ENCODE measurements around the gene GPR17. TPM values are rescaled to one million over a fixed set of nuclear protein-coding genes. Genes with fewer than 3 reads are reported as not detected.

Gene GPR17
- total RNA-seq, 1 experiment from 2014 or later, result 0.35 TPM

DNA sequence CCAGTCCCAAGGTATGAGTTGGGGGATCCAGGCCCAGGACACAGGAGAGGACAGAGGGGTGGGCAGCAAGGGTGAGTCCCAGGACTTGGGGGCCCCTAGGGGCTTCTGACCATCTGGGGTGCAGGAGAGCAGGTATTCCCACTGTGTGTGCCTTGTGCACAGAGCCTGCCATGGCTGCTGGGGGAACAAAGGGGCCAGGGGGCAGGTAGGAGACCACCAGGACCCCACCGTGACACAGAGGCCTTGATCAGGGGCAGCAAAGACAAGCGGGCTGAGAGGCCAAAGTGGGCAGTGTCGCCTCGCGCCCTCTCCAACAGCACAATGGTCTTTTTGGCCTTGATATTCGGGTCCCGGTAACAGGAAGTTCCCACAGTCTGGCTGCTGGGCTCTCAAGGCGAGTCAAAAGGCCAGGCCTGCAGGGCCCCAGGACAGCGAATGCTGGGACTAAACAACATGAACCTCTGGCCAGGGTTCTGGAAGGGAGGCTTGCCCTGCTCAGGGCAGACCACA is 12.3 kb upstream of the GPR17 start:
- no peak overlapping the region for H3K18ac ChIP-seq (ENCODE audit: insufficient read length, low read depth, low read length)
- TF ChIP-seq, protein P1, sequence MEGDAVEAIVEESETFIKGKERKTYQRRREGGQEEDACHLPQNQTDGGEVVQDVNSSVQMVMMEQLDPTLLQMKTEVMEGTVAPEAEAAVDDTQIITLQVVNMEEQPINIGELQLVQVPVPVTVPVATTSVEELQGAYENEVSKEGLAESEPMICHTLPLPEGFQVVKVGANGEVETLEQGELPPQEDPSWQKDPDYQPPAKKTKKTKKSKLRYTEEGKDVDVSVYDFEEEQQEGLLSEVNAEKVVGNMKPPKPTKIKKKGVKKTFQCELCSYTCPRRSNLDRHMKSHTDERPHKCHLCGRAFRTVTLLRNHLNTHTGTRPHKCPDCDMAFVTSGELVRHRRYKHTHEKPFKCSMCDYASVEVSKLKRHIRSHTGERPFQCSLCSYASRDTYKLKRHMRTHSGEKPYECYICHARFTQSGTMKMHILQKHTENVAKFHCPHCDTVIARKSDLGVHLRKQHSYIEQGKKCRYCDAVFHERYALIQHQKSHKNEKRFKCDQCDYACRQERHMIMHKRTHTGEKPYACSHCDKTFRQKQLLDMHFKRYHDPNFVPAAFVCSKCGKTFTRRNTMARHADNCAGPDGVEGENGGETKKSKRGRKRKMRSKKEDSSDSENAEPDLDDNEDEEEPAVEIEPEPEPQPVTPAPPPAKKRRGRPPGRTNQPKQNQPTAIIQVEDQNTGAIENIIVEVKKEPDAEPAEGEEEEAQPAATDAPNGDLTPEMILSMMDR (conservative IDR thresholded peaks at IDR 0.05), result no peak
- no peaks in the 10 kb centered on the region for H3K23me2 ChIP-seq (ENCODE audit: insufficient read length, low read depth, low read length, poor library complexity, severe bottlenecking)
- no peaks in the 10 kb centered on the region for H3K79me1 ChIP-seq (ENCODE audit: insufficient read depth, low read depth, low read length, poor library complexity, severe bottlenecking)
- H2BK12ac ChIP-seq (ENCODE audit: insufficient read length, low read depth, low read length), result no peak overlapping the region
- H3K79me2 ChIP-seq (ENCODE audit: insufficient read depth, low read length), result no peaks in the 10 kb centered on the region
- no peak overlapping the region for H3T11ph ChIP-seq (ENCODE audit: low read length)
- no peaks in the 10 kb centered on the region for H3K4me1 ChIP-seq (ENCODE audit: insufficient read depth, low read length)
- no peaks in the 10 kb centered on the region for H4K20me1 ChIP-seq (ENCODE audit: control insufficient read depth, insufficient read depth, insufficient read length)
- no peaks in the 10 kb centered on the region for H3K36me3 Mint-ChIP-seq (ENCODE audit: insufficient read depth in 1 of 3, low read depth in 3 of 3)
- H3K27ac ChIP-seq (ENCODE audit: insufficient read length, low read depth, low read length), result no peak overlapping the region
- H3K4me2 ChIP-seq (ENCODE audit: insufficient read depth, insufficient read length, low read length), result no peak overlapping the region
- H3K56ac ChIP-seq (ENCODE audit: insufficient read length, low read depth, low read length), result no peak overlapping the region
- H2BK20ac ChIP-seq (ENCODE audit: low read depth, low read length, poor library complexity, severe bottlenecking), result no peak overlapping the region
- H2BK15ac ChIP-seq (ENCODE audit: low read depth, low read length), result no peak overlapping the region
- WGBS (ENCODE audit: extremely low coverage, insufficient read length, low lambda C conversion rate), result no CpG with 5 or more reads among the region's 9 CpGs
- no peak overlapping the region for H4K91ac ChIP-seq (ENCODE audit: insufficient read length, low read depth, low read length)
- H3K23ac ChIP-seq (ENCODE audit: insufficient read length, low read depth, low read length), result no peak overlapping the region
- no peak overlapping the region for H2BK5ac ChIP-seq (ENCODE audit: insufficient read length, low read length)
- DNase-seq, result no peak
- H2AFZ ChIP-seq (ENCODE audit: low read length), result no peak overlapping the region
- H4K8ac ChIP-seq (replicated peaks; ENCODE audit: insufficient read length, low read depth, low read length), result no peak overlapping the region
- H4K5ac ChIP-seq (ENCODE audit: insufficient read length, low read depth, low read length), result no peak overlapping the region
- no peak overlapping the region for H3K4ac ChIP-seq (ENCODE audit: low read depth, low read length)
- no peaks in the 10 kb centered on the region for H3K27me3 Mint-ChIP-seq (ENCODE audit: low read depth)
- H3K9me3 ChIP-seq (ENCODE audit: control insufficient read depth, low read depth, low read length), result no peaks in the 10 kb centered on the region
- peaks cover 8% of the 10 kb centered on the region in 2 experiments for H3K4me1 Mint-ChIP-seq
- H3K9me3 Mint-ChIP-seq, result no peaks in the 10 kb centered on the region
- no peak overlapping the region for H3K4me3 Mint-ChIP-seq
- no peak overlapping the region; the same call in 1 of the 2 replicates for H3K14ac ChIP-seq (ENCODE audit: insufficient read depth, low read length)
- no peak overlapping the region for H2AK5ac ChIP-seq (ENCODE audit: insufficient read length, low read length)
- no peak overlapping the region for H3K9ac ChIP-seq (ENCODE audit: extremely low read depth, insufficient read length, low read length)
- H3K27me3 ChIP-seq (ENCODE audit: insufficient read depth, low read length), result no peaks in the 10 kb centered on the region
- H3K27ac Mint-ChIP-seq, result no peak overlapping the region
- no peak overlapping the region for H2BK120ac ChIP-seq (ENCODE audit: low read depth, low read length, poor library complexity, severe bottlenecking)

Measured in H9 (cell line).